Measurements from ENCODE around the gene NTSR1.

Gene NTSR1

DNA sequence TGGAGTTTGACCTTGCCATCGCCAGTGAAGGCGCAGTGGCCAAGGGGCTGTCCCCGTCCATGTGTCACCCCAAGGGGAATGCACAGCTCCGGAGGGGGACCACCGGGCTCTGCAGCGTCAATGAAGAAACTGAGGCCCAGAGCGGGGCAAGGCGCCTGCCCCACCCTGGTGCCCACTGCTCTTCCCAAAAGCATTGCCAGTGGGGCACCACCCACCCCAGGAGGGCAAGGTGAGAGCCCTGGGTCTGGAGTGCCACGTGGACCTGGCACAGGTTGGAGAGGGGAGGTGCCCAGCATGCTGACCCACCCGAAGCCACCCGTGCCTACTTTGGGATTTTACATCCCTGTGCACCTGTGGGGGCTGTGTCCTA lies 8.3 kb downstream of the NTSR1 start:
- Histone ChIP-seq H3K27me3 (ENCODE audit: insufficient read depth, low read length, poor library complexity, severe bottlenecking) (no peaks in the 10 kb centered on the region), H3F3A (ENCODE audit: low read depth) (no peaks in the 10 kb centered on the region), H3K4me1 (ENCODE audit: insufficient read depth, low read length, poor library complexity, severe bottlenecking) (no peaks in the 10 kb centered on the region), H2AFZ (ENCODE audit: low read length) (no peak overlapping the region), H3K79me2 (ENCODE audit: insufficient read depth, low read length) (no peaks in the 10 kb centered on the region), H3K36me3 (ENCODE audit: insufficient read depth, low read length) (no peaks in the 10 kb centered on the region), H3K9me2 (replicated peaks; ENCODE audit: low read depth, low read length) (no peaks in the 10 kb centered on the region), H3K9me3 (ENCODE audit: insufficient read depth, low read depth, low read length) (peaks cover 12% of the 10 kb centered on the region; the same call in 1 of the 2 replicates), H3K9ac (ENCODE audit: low read depth, low read length, poor library complexity, severe bottlenecking) (no peak overlapping the region), H3K4me2 (ENCODE audit: low read depth, low read length, poor library complexity, severe bottlenecking) (no peak overlapping the region), H4K20me1 (ENCODE audit: insufficient read depth, low read length, poor library complexity, severe bottlenecking) (no peaks in the 10 kb centered on the region), H3K4me3 (ENCODE audit: low read length, poor library complexity, severe bottlenecking) (no peak overlapping the region)
- TF ChIP-seq EZH2phosphoT487 (IDR thresholded peaks at IDR 0.05; ENCODE audit: borderline replicate concordance) (no peak), CTCF (conservative IDR thresholded peaks at IDR 0.05; ENCODE audit: low read length) (no peak)

DNA sequence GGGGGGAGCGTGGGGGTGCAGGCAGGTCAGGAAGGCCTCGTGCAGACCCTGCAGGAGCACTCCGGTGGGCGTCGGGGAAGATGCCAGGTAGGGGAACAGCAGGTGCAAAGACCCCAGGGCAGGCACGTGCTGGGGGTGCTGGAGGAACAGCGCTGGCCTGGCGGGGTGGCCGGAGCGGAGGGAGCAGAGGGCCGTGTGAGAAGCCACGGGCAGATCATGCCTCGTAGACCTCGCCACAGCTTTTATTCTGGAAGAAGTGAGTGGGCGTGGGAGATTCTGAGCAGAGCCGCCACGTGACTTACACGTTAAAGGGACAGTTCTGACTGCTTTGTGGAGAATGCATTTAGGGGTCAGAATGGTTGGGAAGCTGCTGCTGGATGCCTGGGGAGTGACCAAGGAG lies 9.3 kb downstream of the NTSR1 start:
- Histone ChIP-seq H3F3A (ENCODE audit: low read depth) (no peaks in the 10 kb centered on the region), H3K36me3 (ENCODE audit: insufficient read depth, low read length) (no peaks in the 10 kb centered on the region), H3K27me3 (ENCODE audit: insufficient read depth, low read length, poor library complexity, severe bottlenecking) (no peaks in the 10 kb centered on the region), H2AFZ (ENCODE audit: low read length) (no peak overlapping the region), H3K4me1 (ENCODE audit: insufficient read depth, low read length, poor library complexity, severe bottlenecking) (no peaks in the 10 kb centered on the region), H3K9me3 (ENCODE audit: insufficient read depth, low read depth, low read length) (peaks cover 12% of the 10 kb centered on the region; the same call in 1 of the 2 replicates), H4K20me1 (ENCODE audit: insufficient read depth, low read length, poor library complexity, severe bottlenecking) (no peaks in the 10 kb centered on the region), H3K9me2 (replicated peaks; ENCODE audit: low read depth, low read length) (no peaks in the 10 kb centered on the region), H3K4me3 (ENCODE audit: low read length, poor library complexity, severe bottlenecking) (no peak overlapping the region), H3K4me2 (ENCODE audit: low read depth, low read length, poor library complexity, severe bottlenecking) (no peak overlapping the region), H3K79me2 (ENCODE audit: insufficient read depth, low read length) (no peaks in the 10 kb centered on the region), H3K9ac (ENCODE audit: low read depth, low read length, poor library complexity, severe bottlenecking) (no peak overlapping the region)
- no peak for TF ChIP-seq CTCF (conservative IDR thresholded peaks at IDR 0.05; ENCODE audit: low read length)
- TF ChIP-seq EZH2phosphoT487 (IDR thresholded peaks at IDR 0.05; ENCODE audit: borderline replicate concordance), result no peak

GRCh38 chr20:62718546-62718945 lies 9.9 kb downstream of the NTSR1 start:
- Histone ChIP-seq H3K9me2 (replicated peaks; ENCODE audit: low read depth, low read length) (no peaks in the 10 kb centered on the region), H4K20me1 (ENCODE audit: insufficient read depth, low read length, poor library complexity, severe bottlenecking) (no peaks in the 10 kb centered on the region), H3K27me3 (ENCODE audit: insufficient read depth, low read length, poor library complexity, severe bottlenecking) (no peaks in the 10 kb centered on the region), H3K4me3 (ENCODE audit: low read length, poor library complexity, severe bottlenecking) (no peak overlapping the region), H3K4me1 (ENCODE audit: insufficient read depth, low read length, poor library complexity, severe bottlenecking) (no peaks in the 10 kb centered on the region), H3K36me3 (ENCODE audit: insufficient read depth, low read length) (no peaks in the 10 kb centered on the region), H2AFZ (ENCODE audit: low read length) (no peak overlapping the region), H3F3A (ENCODE audit: low read depth) (no peaks in the 10 kb centered on the region), H3K4me2 (ENCODE audit: low read depth, low read length, poor library complexity, severe bottlenecking) (no peak overlapping the region), H3K9me3 (ENCODE audit: insufficient read depth, low read depth, low read length) (peaks cover 12% of the 10 kb centered on the region; the same call in 1 of the 2 replicates), H3K9ac (ENCODE audit: low read depth, low read length, poor library complexity, severe bottlenecking) (no peak overlapping the region), H3K79me2 (ENCODE audit: insufficient read depth, low read length) (no peaks in the 10 kb centered on the region)
- no peak for TF ChIP-seq CTCF (conservative IDR thresholded peaks at IDR 0.05; ENCODE audit: low read length)
- TF ChIP-seq EZH2phosphoT487 (IDR thresholded peaks at IDR 0.05; ENCODE audit: borderline replicate concordance), result no peak

Data from Loucy (cell line).